B cell (primary cell): ENCODE results near the gene MCM5.

Experiments used
- CTCF ChIP-seq: fragments of 200-600 bp; IDR thresholded peaks from one replicate; pipeline ENCODE4 v1.8.0; 2022; ENCODE audit warnings: antibody characterized with exemption, mild to moderate bottlenecking
- EZH2 ChIP-seq: IDR thresholded peaks from 2 replicates; pipeline ENCODE4 v1.6.1; 2012; ENCODE audit warnings: borderline replicate concordance, low read depth, mild to moderate bottlenecking, moderate library complexity, low read length; ENCODE audit not compliant: insufficient read depth, poor library complexity, severe bottlenecking

- no peak for TF ChIP-seq CTCF
- TF ChIP-seq EZH2 = no peak
These were observed 54.6 kb downstream of the MCM5 start for GRCh38 chr22:35454416-35455054.
